HL-60 (cell line): ENCODE measurements around the gene FJX1.

Experiments
- DNase-seq, 2 experiments: peaks; one replicate each; pipeline ENCODE4 v3.0.0-alpha.2; 2010 to 2020; ENCODE audit warnings: low read depth in 1 of 2, low spot score in 1 of 2
- H3K27ac ChIP-seq: fragments of 250-450 bp; sonication (Bioruptor Pico); replicated peaks from 2 replicates; pipeline ENCODE4 v1.5.1; 2020; ENCODE audit warnings: mild to moderate bottlenecking, moderate library complexity
- H3K27me3 ChIP-seq: fragments of 250-450 bp; sonication (Bioruptor Pico); 2 replicates; pipeline ENCODE4 v1.5.1; 2021; ENCODE audit warnings: mild to moderate bottlenecking, moderate library complexity; ENCODE audit not compliant: insufficient read depth, poor library complexity, severe bottlenecking
- H3K4me3 ChIP-seq: replicated peaks from 2 replicates; pipeline ENCODE4 v1.5.1; 2011; ENCODE audit warnings: mild to moderate bottlenecking, control low read depth, low read length; ENCODE audit not compliant: insufficient read depth
- CTCF ChIP-seq: IDR thresholded peaks from one replicate; pipeline ENCODE4 v1.5.1; 2011; ENCODE audit warnings: low read length, control low read depth, inconsistent platforms; ENCODE audit not compliant: insufficient read depth
- GABPA ChIP-seq: IDR thresholded peaks from 2 replicates; pipeline ENCODE4 v1.6.1; 2012; ENCODE audit warnings: low read depth
- POLR2AphosphoS5 ChIP-seq: IDR thresholded peaks from 2 replicates; pipeline ENCODE4 v1.6.1; 2012; ENCODE audit warnings: low read depth
- SPI1 ChIP-seq: IDR thresholded peaks from 2 replicates; pipeline ENCODE4 v1.6.1; 2012; ENCODE audit warnings: low read depth, mild to moderate bottlenecking, borderline replicate concordance
- TF ChIP-seq, protein P1 (sequence below): IDR thresholded peaks from 2 replicates; pipeline ENCODE4 v1.6.1; 2012; ENCODE audit warnings: low read depth; ENCODE audit not compliant: insufficient replicate concordance

The FJX1 gene

DNA sequence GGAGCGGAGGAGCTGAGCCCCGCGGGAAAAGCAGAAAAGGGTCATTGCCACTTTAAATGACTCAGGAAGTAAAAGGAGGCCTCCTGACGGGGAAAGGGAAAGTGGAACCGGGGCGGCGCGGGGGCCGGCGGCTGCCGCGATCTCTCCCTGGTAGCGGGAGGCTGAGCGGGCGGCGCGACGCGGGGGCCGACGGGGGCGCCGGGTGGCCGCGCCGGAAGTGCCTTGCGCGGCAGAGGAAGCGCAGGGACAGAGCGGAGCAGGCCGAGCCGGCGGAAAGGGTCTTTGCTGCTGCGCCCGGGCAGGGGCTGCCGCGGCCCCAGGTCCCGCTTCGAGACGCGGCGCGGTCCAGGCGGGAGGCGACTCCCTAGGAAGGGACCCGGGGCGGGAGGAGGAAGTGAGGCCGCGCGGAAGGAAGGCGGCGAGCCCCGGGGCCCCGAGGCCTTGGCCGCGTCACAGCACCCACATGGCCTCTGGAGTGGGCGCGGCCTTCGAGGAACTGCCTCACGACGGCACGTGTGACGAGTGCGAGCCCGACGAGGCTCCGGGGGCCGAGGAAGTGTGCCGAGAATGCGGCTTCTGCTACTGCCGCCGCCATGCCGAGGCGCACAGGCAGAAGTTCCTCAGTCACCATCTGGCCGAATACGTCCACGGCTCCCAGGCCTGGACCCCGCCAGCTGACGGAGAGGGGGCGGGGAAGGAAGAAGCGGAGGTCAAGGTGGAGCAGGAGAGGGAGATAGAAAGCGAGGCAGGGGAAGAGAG, 44.6 kb downstream of the FJX1 start, which contains the start of gene TRIM44:
TRIM44 (plus strand) TSS at position 127 of the 759 bp plus-strand sequence; CDS start at position 464, 337 bp downstream.
- H3K27me3 ChIP-seq = no peaks in the 10 kb centered on the region
- TF ChIP-seq, protein P1, sequence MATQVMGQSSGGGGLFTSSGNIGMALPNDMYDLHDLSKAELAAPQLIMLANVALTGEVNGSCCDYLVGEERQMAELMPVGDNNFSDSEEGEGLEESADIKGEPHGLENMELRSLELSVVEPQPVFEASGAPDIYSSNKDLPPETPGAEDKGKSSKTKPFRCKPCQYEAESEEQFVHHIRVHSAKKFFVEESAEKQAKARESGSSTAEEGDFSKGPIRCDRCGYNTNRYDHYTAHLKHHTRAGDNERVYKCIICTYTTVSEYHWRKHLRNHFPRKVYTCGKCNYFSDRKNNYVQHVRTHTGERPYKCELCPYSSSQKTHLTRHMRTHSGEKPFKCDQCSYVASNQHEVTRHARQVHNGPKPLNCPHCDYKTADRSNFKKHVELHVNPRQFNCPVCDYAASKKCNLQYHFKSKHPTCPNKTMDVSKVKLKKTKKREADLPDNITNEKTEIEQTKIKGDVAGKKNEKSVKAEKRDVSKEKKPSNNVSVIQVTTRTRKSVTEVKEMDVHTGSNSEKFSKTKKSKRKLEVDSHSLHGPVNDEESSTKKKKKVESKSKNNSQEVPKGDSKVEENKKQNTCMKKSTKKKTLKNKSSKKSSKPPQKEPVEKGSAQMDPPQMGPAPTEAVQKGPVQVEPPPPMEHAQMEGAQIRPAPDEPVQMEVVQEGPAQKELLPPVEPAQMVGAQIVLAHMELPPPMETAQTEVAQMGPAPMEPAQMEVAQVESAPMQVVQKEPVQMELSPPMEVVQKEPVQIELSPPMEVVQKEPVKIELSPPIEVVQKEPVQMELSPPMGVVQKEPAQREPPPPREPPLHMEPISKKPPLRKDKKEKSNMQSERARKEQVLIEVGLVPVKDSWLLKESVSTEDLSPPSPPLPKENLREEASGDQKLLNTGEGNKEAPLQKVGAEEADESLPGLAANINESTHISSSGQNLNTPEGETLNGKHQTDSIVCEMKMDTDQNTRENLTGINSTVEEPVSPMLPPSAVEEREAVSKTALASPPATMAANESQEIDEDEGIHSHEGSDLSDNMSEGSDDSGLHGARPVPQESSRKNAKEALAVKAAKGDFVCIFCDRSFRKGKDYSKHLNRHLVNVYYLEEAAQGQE = peak; percentile 51
- TF ChIP-seq POLR2AphosphoS5 (peak; percentile 61), CTCF (no peak), SPI1 (peak; percentile 48; the same call in 1 of the 2 replicates), GABPA (peak; percentile 87)
- H3K4me3 ChIP-seq = peak within 1 kb of the TSS; percentile 43
- DNase-seq = peak; percentile 57 to 73
- peak within 1 kb of the TSS; percentile 66 for H3K27ac ChIP-seq

DNA sequence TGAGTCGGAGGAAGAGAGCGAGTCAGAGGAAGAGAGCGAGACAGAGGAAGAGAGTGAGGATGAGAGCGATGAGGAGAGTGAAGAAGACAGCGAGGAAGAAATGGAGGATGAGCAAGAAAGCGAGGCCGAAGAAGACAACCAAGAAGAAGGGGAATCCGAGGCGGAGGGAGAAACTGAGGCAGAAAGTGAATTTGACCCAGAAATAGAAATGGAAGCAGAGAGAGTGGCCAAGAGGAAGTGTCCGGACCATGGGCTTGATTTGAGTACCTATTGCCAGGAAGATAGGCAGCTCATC, 45.1 kb downstream of the FJX1 start:
- peak overlapping the region; percentile 43 for H3K4me3 ChIP-seq
- peak overlapping the region; percentile 66 for H3K27ac ChIP-seq
- no peak for DNase-seq
- H3K27me3 ChIP-seq = no peaks in the 10 kb centered on the region
- no peak for TF ChIP-seq SPI1
- no peak for TF ChIP-seq CTCF
- TF ChIP-seq, protein P1 = no peak

DNA sequence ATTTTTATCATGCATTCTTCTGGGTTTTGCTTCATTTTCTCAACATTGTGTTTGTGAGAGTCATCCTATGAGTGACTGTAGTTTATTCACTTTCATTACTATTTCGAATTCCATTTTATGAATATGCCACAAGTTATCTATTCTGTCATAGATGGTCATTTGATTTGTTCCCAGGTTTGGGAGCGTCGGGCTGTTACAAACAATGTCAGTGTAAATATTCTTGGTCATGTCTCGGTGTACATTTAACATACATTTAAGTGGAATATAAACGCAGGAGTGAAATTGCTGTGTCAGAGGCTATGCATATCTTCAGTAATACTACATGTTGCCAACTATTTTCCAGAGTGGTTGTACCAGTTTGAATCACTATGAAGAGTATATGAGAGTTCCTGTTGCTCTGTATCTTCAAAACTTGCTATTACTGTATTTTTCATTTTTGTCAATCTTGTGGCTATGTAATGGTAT, 46.7 kb downstream of the FJX1 start:
- TF ChIP-seq CTCF = no peak
- no peak for TF ChIP-seq POLR2AphosphoS5
- no peak for TF ChIP-seq SPI1
- TF ChIP-seq, protein P1 = no peak
- TF ChIP-seq GABPA = no peak
- no peaks in the 10 kb centered on the region for H3K27me3 ChIP-seq
- DNase-seq = no peak
- no peak overlapping the region for H3K27ac ChIP-seq
- H3K4me3 ChIP-seq = no peak overlapping the region
